ACHN (cell line): ENCODE data around the gene PDGFRB.

Experiments used
- DNase-seq: peaks from one replicate; pipeline ENCODE4 v3.0.0-alpha.2; 2015
- in situ Hi-C: cut with HindIII; loops from 2 replicates; pipeline ENCODE4 v1.10.0; 2017; ENCODE audit warnings: low sequenced_read_pairs, low pct_ligation_motif_present, low pct_unique_long_range_greater_than_20kb

The PDGFRB gene

GRCh38 chr5:150184006-150184405 is 28.4 kb upstream of the PDGFRB start:
- no peak for DNase-seq
- in situ Hi-C loops, result no loop called here

GRCh38 chr5:150183436-150183835 is 27.8 kb upstream of the PDGFRB start:
- in situ Hi-C loops, result no loop called here
- DNase-seq, result no peak

- no peak for DNase-seq
Measured at GRCh38 chr5:150182774-150183173, 27.1 kb upstream of the PDGFRB start.

GRCh38 chr5:150181766-150182545 is 26.3 kb upstream of the PDGFRB start:
- in situ Hi-C loops, result no loop called here
- DNase-seq, result no peak

More at GRCh38 chr5:150182774-150183173, 27.1 kb upstream of the PDGFRB start:
- in situ Hi-C loops, result no loop called here

- in situ Hi-C loops, result no loop called here
- no peak for DNase-seq
Measured at GRCh38 chr5:150181027-150181426, 25.4 kb upstream of the PDGFRB start.

- no peak for DNase-seq
- in situ Hi-C loops, result no loop called here
Measured at GRCh38 chr5:150180241-150181026, 24.8 kb upstream of the PDGFRB start.

GRCh38 chr5:150179019-150179620 is 23.5 kb upstream of the PDGFRB start:
- DNase-seq, result no peak
- in situ Hi-C loops, result no loop called here

- in situ Hi-C loops, result no loop called here
- DNase-seq, result no peak
Measured at GRCh38 chr5:150178262-150178661, 22.6 kb upstream of the PDGFRB start.

- in situ Hi-C loops, result no loop called here
- no peak for DNase-seq
Measured at GRCh38 chr5:150177721-150178120, 22.1 kb upstream of the PDGFRB start.

GRCh38 chr5:150176745-150177477 is 21.3 kb upstream of the PDGFRB start:
- no peak for DNase-seq
- in situ Hi-C loops, result no loop called here

GRCh38 chr5:150175536-150175935 is 19.9 kb upstream of the PDGFRB start:
- DNase-seq, result peak; percentile 40
- in situ Hi-C loops, result no loop called here

GRCh38 chr5:150175076-150175475 is 19.4 kb upstream of the PDGFRB start:
- DNase-seq, result no peak

GRCh38 chr5:150174285-150174684 is 18.6 kb upstream of the PDGFRB start:
- no peak for DNase-seq
- in situ Hi-C loops, result no loop called here

More at GRCh38 chr5:150175076-150175475, 19.4 kb upstream of the PDGFRB start:
- in situ Hi-C loops, result no loop called here

GRCh38 chr5:150173161-150173560 is 17.5 kb upstream of the PDGFRB start:
- DNase-seq, result no peak
- in situ Hi-C loops, result no loop called here

GRCh38 chr5:150172556-150172955 is 16.9 kb upstream of the PDGFRB start:
- DNase-seq, result no peak
- in situ Hi-C loops, result no loop called here

GRCh38 chr5:150172145-150172544 is 16.5 kb upstream of the PDGFRB start:
- DNase-seq, result no peak
- in situ Hi-C loops, result no loop called here

- no peak for DNase-seq
- in situ Hi-C loops, result no loop called here
Measured at GRCh38 chr5:150168864-150169263, 13.2 kb upstream of the PDGFRB start.

- no peak for DNase-seq
- in situ Hi-C loops, result no loop called here
Measured at GRCh38 chr5:150167908-150168307, 12.3 kb upstream of the PDGFRB start.

- no peak for DNase-seq
- in situ Hi-C loops, result no loop called here
Measured at GRCh38 chr5:150167512-150167850, 11.8 kb upstream of the PDGFRB start.
